GM08714 (cell line): ENCODE data around the gene MYH7.

Experiments used
- H3K4me3 ChIP-seq: fragments of 200-500 bp; sonication (Bioruptor generic); 2 replicates; pipeline ENCODE4 v1.5.1; 2014; ENCODE audit warnings: mild to moderate bottlenecking, low read length, inconsistent platforms
- ZNF274 ChIP-seq: IDR thresholded peaks from 2 replicates; pipeline ENCODE4 v1.6.1; 2012; ENCODE audit warnings: mild to moderate bottlenecking, low read depth, low read length

The MYH7 gene

DNA sequence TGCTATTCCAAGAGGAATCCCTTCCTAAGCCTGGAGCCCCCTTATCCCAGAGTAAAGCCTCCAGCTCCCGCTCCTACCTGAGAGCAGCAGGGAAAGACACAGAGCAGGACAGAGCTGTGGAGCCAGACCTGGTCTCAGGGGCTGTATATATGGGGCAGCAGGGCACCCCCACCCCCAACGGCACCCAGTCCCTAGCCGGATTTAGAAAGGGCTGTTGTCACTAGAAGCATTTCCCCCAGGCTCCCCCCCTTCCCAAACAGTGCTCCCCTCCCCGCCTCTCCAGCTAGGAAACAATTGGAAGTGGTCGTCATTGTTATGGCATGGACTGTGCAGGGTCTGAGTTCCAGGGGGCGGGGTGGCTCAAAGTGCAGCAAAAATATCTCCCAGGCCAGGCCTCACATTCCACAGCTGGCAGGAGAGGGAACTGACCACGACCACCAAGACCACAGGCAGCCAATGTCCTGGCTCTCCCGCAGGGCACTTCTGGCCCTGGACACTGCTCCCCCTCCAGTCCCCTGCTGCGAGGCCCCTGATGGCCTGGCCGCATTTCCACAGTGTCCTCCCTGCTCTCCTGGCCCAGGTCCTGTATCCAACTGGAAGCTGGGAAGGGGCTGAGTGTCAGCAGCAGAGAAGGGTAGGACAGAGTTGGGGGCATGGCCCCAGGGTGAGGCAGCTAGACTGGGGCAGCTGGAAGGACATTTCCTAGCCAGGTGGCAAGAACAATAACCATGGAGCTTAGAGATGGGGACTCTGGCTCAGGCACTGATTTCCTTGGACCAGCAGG, at the start of gene MYH7:
MYH7 (minus strand) TSS at position 118 of the 784 bp plus-strand sequence. CDS start 1,928 bp downstream, outside the sequence.
- no peak for TF ChIP-seq ZNF274
- H3K4me3 ChIP-seq: no peak within 1 kb of the TSS

DNA sequence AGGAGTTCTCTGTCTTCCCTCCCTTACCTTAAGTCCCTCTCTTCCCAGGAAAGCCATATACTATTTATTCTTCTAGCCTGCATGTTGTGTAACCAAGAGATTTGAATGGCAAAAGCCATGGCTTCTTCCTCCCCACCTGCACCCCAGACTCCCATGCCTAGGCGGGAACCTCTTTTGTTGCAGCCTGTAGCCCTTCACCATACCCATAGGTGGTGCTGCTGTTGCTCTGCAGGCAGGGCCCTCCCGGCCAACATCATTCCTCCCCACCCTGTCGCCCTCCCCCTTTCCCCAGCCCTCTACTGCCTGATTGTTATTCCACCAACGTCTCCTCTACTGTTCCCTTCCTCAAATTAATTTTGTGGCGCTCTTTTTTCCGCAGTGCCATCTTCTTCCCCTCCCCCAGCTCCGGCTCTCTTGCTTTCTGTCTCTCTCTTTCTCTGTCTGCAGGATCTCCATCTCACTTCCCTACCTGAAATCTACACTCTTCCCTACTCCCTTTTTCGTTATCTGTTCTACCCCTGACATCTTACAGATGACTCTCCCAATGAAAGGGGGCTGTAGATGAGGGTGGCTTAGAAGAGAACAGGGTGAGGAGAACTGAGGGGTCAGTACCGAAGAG, 47.9 kb upstream of the MYH7 start:
- no peak overlapping the region for H3K4me3 ChIP-seq
- no peak for TF ChIP-seq ZNF274

DNA sequence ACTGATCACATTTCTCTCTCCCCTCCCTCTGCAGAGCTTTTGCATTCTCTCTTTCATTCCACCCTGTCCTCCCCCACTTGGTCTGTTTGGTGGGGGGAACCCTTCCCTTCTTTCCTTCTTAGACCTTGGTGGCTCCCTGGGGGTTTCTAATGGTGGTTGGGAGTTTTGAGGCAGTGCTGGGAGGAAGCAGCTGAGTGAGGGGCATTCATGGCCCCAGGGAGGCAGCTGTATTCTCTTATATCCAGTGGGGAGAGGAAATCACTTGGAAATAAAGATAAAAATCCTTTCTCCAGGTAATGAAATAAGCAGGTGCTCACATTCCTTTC, 47.3 kb upstream of the MYH7 start:
- TF ChIP-seq ZNF274: no peak
- no peak overlapping the region for H3K4me3 ChIP-seq

DNA sequence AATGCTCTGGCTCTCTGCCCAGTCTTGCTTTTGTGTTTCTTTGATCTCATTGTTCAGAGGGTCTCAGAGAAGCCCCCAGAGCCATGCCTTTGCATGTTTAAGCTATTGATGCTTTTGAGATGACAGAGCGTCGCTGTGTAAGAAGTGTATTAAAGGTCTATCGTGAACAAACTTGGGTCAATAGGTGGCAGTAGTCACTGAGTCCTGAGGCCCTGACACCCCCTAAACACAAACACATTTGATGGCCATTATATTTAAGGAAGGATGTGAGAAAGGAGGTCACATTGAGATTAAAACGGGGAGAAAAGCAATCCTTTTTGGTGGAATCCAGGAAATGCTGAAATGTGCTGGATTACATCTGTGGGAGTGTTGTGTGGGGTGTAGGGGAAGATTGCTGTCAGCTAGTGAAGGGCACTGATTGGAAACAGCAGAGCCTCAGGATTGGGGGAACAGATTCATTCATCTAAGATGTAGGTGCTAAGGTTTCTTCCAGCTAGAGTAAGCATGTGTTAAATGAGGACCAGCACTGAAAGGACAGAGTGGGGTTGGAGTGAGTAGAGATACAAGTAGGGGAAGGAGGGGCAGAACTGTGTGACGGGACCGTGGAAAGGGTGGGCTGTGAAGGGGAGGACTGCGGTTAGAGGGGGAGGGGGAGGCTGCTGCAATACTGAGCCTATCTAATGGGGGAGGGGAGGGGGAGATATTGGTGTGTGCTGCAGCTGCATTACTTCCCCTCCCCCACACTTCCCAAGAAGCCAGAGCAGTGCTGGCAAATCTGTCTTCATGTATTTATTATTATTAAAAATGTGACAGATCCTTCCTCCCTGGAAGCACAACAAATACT, 46.7 kb upstream of the MYH7 start:
- TF ChIP-seq ZNF274: no peak
- no peak overlapping the region for H3K4me3 ChIP-seq

DNA sequence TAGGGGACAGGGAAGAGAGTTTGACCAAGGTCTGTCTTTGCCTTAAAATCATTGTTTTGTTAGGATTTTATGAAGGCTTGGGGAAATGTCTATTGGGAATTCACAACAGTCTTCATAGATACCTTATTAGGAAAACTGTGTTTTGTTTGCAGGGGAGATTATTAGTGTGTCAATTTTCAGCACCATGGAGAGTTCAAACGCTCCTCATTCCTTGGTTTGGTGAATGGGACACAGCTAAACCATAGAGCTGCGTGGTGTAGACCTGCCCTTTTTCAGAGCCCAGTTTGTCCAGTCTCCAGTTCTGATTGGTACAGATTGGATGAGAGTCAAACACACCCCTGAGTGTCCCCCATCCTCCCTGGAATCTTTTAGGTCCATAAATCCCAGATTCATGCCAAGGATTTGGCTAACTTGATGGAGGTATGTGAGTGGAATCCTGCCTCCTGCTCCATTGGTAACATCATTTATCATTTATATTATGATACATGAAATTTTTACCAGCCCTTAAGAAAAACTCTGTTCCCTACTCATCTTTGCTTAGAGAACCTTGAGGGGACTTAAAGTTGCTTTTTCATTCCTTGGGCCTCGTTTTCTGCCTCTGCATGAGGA, 46.0 kb upstream of the MYH7 start:
- H3K4me3 ChIP-seq: no peak overlapping the region
- TF ChIP-seq ZNF274: no peak

DNA sequence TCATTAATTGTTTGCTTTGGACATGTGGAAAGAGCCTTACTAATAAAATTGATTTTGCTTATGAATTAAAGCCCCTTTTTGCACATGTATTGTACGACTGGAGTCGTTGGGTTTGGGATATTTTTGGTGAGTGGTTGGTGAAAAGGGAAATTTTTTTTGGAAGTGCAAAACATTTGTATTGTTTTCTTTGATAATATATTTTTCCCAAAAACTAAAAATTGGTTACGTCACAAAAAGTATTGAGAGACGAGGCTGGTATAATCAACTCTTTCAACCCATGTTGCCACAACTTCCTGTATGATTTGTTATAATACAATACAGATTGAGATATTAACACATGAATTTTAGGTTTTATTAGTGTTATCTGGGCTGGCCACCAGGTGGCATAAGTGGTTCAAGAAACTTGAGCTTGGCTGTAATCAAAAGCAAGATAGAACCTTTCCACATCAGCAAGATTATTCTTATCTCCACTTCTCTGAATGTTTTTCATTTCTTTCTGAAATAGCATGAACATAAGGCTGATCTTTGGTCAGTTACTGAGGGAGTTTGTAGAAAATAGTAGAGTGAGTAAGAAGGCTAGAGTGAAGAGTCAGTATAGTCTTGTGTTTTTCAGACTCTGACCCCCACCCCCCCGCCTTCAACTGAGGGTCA, 42.8 kb upstream of the MYH7 start:
- no peak for TF ChIP-seq ZNF274
- no peak overlapping the region for H3K4me3 ChIP-seq

DNA sequence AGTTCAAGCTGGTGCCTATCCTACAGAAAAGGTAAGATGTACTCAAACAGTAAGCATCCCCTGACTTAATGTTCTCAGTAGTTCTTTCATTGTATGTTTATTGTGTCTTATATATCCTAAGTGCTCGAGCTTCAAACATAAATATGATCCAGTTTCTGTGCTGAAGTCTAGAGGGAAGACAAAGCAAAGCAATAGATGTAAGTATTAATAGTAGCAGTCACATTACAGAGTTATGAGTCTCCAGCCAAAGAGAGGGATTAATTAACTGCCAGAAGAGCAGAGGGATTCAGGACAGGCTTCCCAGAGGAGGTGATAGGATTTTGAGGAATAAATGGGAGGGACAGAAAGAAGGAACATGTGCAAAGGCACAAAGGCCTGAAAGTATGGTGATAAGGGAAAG, 35.5 kb upstream of the MYH7 start:
- TF ChIP-seq ZNF274: no peak
- no peak overlapping the region for H3K4me3 ChIP-seq

DNA sequence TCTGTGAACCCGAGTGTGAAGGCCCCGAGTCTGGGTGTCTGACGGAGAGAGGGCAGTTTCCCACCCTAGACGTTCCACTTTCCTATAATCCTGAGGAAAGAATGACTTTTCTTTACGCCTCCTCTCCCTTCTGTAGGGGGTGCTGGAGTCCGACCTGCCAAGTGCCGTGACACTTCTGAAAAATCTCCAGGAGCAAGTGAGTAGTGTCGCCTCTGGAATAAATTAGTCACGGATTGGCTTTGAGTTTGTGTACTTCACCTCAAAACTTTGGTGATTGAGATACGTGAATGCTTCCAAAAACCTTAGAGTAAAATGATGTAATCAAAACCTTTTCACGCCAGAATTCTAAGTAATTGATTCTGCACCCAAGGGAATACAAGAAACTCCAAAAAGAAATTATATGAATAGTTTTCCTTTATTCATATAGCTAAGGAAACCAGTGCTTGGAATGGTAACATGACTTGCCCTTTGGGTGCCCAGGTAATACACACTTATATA, 34.5 kb upstream of the MYH7 start:
- no peak for TF ChIP-seq ZNF274
- H3K4me3 ChIP-seq: peak overlapping the region; percentile 99

DNA sequence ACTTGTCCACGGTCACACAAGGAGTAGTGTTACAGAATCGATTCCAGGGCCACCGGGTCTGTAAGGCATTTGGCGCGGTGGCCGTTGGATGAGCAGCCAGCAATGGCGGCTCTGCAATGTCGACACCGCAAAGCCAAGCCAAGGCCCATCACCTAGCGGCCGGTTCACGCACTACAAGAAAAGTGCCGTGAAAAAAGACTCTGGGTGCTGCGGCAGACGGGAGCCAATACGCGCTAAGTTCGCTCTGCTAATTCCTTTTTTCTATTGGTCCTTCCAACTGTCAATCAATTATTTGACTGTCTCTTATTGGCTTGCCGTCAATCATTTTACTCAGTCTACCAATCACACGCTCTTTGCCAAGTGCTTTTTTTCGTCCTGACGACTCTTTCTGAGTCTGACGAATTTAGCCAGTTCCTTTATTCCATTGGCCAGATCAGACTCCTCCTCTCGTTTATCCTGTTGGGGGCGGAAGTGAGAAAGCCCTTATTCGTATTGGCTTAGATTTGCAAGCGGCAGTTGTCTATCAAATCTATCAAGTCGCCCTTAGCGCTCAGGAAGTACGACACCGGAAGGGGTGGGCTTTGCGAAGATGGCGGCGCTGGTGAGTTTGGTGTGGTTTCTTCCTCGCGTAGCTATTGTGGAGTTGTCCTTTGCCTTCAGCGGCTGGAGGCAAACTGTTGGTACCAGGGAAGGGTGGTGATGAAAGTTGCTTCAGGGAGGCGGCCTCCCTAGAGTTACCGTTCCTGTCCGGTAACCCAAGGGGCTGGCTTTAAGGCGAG, 33.9 kb upstream of the MYH7 start, which contains the start of gene NGDN:
NGDN (plus strand) TSS at position 577 of the 779 bp plus-strand sequence; CDS start at position 590, 13 bp downstream.
- no peak for TF ChIP-seq ZNF274
- peak within 1 kb of the TSS; percentile 99 for H3K4me3 ChIP-seq

DNA sequence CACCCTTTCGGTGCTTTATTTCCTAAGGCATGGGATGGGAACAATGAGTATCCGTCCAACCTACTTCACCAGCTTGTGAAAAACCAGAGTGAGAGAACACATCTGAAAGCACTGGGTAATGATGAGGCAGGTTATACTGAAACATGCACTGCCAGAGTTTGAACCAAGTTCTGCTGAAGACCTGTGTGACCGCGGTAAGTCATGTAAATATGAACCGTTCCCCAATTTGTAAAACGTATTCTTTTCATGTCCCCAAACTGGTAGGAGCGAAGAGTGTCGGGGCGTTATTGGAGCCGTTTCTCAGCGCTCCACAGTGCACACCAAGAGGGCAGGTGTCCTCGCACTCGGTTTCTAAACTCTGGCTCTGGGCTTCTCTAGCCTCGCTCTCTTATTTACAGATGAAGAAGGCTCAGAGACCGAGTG, 33.3 kb upstream of the MYH7 start:
- TF ChIP-seq ZNF274: no peak
- H3K4me3 ChIP-seq: peak overlapping the region; percentile 42; the same call in 1 of the 2 replicates

DNA sequence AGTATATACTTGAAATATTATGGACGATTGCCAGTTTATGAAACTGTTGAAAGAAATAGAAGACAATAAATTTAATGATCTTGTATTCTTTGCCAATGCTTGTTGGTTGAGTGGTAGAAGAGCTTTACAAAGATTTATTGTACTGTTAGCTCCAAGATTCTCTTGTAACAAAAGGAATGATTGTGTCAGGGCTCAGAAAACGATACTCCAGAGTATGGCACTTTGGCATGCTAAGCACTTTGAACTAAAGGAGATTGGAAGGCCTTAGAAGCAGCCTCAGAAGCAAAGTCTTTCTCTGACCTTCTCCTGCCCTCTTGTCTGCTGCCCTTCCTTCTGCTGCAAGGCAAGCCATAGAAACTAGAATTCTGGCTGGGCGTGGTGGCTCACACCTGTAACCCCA, 29.8 kb upstream of the MYH7 start:
- no peak for TF ChIP-seq ZNF274
- H3K4me3 ChIP-seq: no peak overlapping the region

DNA sequence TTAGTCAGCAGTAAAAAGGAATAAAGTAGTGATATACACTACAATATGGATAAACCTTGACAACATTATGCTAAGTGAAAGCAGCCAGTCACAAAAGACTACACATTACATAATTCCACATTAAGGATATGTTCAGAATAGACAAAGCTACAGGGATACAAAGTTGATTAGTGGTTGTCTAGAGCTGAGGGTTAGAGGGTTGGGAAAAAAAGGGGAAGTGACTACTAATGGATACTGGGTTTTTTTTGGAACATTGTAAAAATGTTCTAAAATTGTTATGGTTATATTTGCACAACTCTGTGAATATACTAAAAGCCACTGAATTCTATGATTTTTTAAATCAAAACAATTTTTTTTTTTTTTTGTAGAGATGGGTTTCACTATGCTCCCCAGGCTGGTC, 29.2 kb upstream of the MYH7 start:
- TF ChIP-seq ZNF274: no peak

DNA sequence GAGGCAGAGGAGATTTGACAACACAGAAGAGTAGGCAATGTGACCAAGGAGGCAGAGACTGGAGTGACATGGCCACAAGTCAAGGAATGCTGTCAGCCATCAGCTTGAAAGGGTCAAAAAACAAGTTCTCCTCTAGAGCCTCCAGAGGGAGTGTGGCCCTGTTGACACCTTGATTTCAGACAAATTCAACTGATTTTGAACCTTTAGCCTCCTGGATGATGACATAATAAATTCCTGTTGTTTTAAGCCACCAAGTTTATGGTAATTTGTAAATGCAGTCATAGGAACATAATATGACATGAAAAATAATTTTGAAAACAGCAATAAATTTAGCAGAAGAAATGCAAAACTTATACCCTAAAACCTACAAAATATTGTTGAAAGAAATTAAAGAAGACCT, 25.5 kb upstream of the MYH7 start:
- H3K4me3 ChIP-seq: no peak overlapping the region
- no peak for TF ChIP-seq ZNF274

More for the DNA sequence above, 29.2 kb upstream of the MYH7 start:
- no peak overlapping the region for H3K4me3 ChIP-seq
